Astrocyte of the spinal cord (primary cell): ENCODE measurements around the gene MRPL9.
"Not testable (repeated sequence)": the region's sequence is repeated elsewhere in the genome, so short reads cannot be mapped to it uniquely, and the experiment has no call there.

Experiments
- DNase-seq: peaks from one replicate; pipeline ENCODE4 v3.0.0; 2011; ENCODE audit warnings: low read depth, low spot score
- H3K4me3 ChIP-seq: 2 replicates; pipeline ENCODE4 v1.5.1; 2011; ENCODE audit warnings: low read depth, mild to moderate bottlenecking, low read length, moderate library complexity
- CTCF ChIP-seq: IDR thresholded peaks from 2 replicates; pipeline ENCODE4 v1.5.1; 2012; ENCODE audit warnings: low read depth, mild to moderate bottlenecking, low read length, inconsistent platforms
- in situ Hi-C: cut with HindIII; loops from 2 replicates; pipeline ENCODE4 v1.10.0; 2017; ENCODE audit warnings: low sequenced_read_pairs

MRPL9 gene

GRCh38 chr1:151787689-151788088, 24.4 kb upstream of the MRPL9 start:
- in situ Hi-C loops: no loop called here
- TF ChIP-seq CTCF: no peak
- no peak overlapping the region for H3K4me3 ChIP-seq
- DNase-seq: no peak

GRCh38 chr1:151783796-151784195, 20.5 kb upstream of the MRPL9 start:
- no peak for TF ChIP-seq CTCF
- H3K4me3 ChIP-seq: no peak overlapping the region
- in situ Hi-C loops: no loop called here
- no peak for DNase-seq

- TF ChIP-seq CTCF: no peak
- in situ Hi-C loops: no loop called here
- DNase-seq: no peak
- no peak overlapping the region for H3K4me3 ChIP-seq
Measured at GRCh38 chr1:151782741-151783140, 19.4 kb upstream of the MRPL9 start.

GRCh38 chr1:151782026-151782425, 18.7 kb upstream of the MRPL9 start:
- DNase-seq, H3K4me3 ChIP-seq, in situ Hi-C loops: not testable (repeated sequence)

GRCh38 chr1:151780736-151781135, 17.4 kb upstream of the MRPL9 start:
- DNase-seq, H3K4me3 ChIP-seq, in situ Hi-C loops: not testable (repeated sequence)

- H3K4me3 ChIP-seq: no peak overlapping the region
- in situ Hi-C loops: no loop called here
- no peak for DNase-seq
- TF ChIP-seq CTCF: no peak
Measured at GRCh38 chr1:151779852-151780251, 16.6 kb upstream of the MRPL9 start.

- DNase-seq: no peak
- no peak for TF ChIP-seq CTCF
- H3K4me3 ChIP-seq: no peak overlapping the region
- in situ Hi-C loops: no loop called here
Measured at GRCh38 chr1:151777317-151777716, 14.0 kb upstream of the MRPL9 start.

- H3K4me3 ChIP-seq: no peak overlapping the region
- in situ Hi-C loops: no loop called here
- no peak for DNase-seq
- TF ChIP-seq CTCF: no peak
Measured at GRCh38 chr1:151776665-151777062, 13.4 kb upstream of the MRPL9 start.
